SK-N-MC (cell line): ENCODE measurements around the gene MCC.

Experiments used
- DNase-seq: peaks from one replicate; pipeline ENCODE4 v3.0.0-alpha.2; 2011; ENCODE audit warnings: low read depth, low spot score
- H3K27ac ChIP-seq: fragments of 200-600 bp; sonication (generic); 2 replicates; pipeline ENCODE4 v1.5.1; 2016; ENCODE audit warnings: mixed run types
- H3K36me3 ChIP-seq: fragments of 200-600 bp; sonication (generic); 2 replicates; pipeline ENCODE4 v1.6.1; 2017; ENCODE audit warnings: antibody characterized with exemption, low read length, mixed read lengths; ENCODE audit not compliant: insufficient read depth
- H3K4me3 ChIP-seq: fragments of 200-600 bp; sonication (generic); 2 replicates; pipeline ENCODE4 v1.5.1; 2016
- H3K9ac ChIP-seq: fragments of 200-600 bp; sonication (generic); 2 replicates; pipeline ENCODE4 v1.8.0; 2017; ENCODE audit warnings: mixed run types, mixed read lengths; ENCODE audit not compliant: insufficient read length
- H3K9me3 ChIP-seq: fragments of 200-600 bp; sonication (generic); 2 replicates; pipeline ENCODE4 v1.6.1; 2017; ENCODE audit warnings: low read depth, mild to moderate bottlenecking, antibody characterized with exemption, low read length, moderate library complexity, mixed read lengths
- EZH2 ChIP-seq: fragments of 200-600 bp; sonication (generic); IDR thresholded peaks from one replicate; pipeline ENCODE4 v1.6.1; 2017; ENCODE audit warnings: antibody characterized with exemption
- FOXP2 ChIP-seq: optimal IDR thresholded peaks from 2 replicates; pipeline ENCODE3; 2011; ENCODE audit warnings: mild to moderate bottlenecking, moderate library complexity; ENCODE audit not compliant: insufficient read depth; ENCODE audit errors: extremely low read length, control extremely low read depth
- POLR2AphosphoS5 ChIP-seq: IDR thresholded peaks from 2 replicates; pipeline ENCODE4 v1.6.1; 2012; ENCODE audit warnings: mild to moderate bottlenecking, low read depth, low read length, borderline replicate concordance

The MCC gene

GRCh38 chr5:113218906-113219517 lies 269.2 kb downstream of the MCC start:
- H3K9me3 ChIP-seq: no peaks in the 10 kb centered on the region
- peak overlapping the region; percentile 55 for H3K27ac ChIP-seq
- no peaks in the 10 kb centered on the region for H3K36me3 ChIP-seq
- TF ChIP-seq POLR2AphosphoS5 (no peak), EZH2 (no peak), FOXP2 (no peak)
- H3K9ac ChIP-seq: peak overlapping the region; percentile 47
- no peak for DNase-seq
- H3K4me3 ChIP-seq: peak overlapping the region; percentile 60

DNA sequence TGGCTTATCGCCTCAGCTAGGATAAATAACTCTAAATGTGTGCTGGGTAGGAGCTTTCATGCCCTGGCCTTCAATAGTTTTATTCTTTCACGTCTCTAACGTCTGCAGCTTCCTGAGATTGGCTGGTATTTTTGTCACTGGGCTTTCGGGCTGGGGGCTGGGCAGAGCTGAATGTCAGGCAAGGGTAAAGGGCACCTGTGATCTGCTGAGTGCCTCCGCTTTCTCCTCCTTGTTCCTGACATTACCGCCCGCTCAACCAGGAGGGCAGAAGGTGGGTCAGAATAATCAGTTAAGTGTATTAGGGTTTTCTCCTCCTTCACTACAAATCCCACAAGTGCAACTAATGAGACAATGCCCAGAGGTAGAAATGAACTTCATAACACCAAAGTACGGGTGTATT lies 270.1 kb downstream of the MCC start:
- no peak overlapping the region; the same call in 1 of the 2 replicates for H3K27ac ChIP-seq
- no peaks in the 10 kb centered on the region for H3K9me3 ChIP-seq
- TF ChIP-seq EZH2 (no peak), FOXP2 (no peak), POLR2AphosphoS5 (no peak)
- peak overlapping the region; percentile 60; the same call in 1 of the 2 replicates for H3K4me3 ChIP-seq
- no peak for DNase-seq
- H3K36me3 ChIP-seq: no peaks in the 10 kb centered on the region
- H3K9ac ChIP-seq: no peak overlapping the region

- Histone ChIP-seq H3K36me3 (no peaks in the 10 kb centered on the region), H3K9ac (no peak overlapping the region), H3K4me3 (no peak overlapping the region), H3K9me3 (no peaks in the 10 kb centered on the region), H3K27ac (no peak overlapping the region)
- no peak for DNase-seq
- no peak for TF ChIP-seq EZH2
- no peak for TF ChIP-seq FOXP2
- TF ChIP-seq POLR2AphosphoS5: no peak
Observed at GRCh38 chr5:113217619-113218184, 270.6 kb downstream of the MCC start.

DNA sequence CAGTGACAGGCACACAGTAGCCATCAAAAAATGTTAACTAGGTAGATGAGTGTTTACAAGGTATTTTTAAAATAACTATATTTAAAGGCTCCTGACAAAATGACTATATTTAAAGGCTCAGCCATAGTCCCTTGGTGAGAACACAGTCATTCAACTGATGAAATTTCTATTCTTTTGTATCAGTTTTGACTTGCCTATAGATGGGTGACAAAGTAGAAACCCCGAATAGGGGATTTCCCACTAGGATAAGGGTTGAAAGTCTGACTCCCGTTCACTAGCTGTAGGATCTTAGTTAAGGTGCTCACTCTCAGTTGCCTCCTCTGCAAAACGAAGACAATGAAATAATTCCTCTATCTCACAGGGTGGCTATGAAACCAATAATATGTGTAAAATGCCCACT lies 271.7 kb downstream of the MCC start:
- no peak overlapping the region for H3K27ac ChIP-seq
- no peak for DNase-seq

GRCh38 chr5:113215401-113216060 lies 272.7 kb downstream of the MCC start:
- Histone ChIP-seq H3K9ac (no peak overlapping the region), H3K4me3 (no peak overlapping the region), H3K27ac (no peak overlapping the region), H3K36me3 (no peaks in the 10 kb centered on the region), H3K9me3 (no peaks in the 10 kb centered on the region)
- TF ChIP-seq EZH2 (no peak), POLR2AphosphoS5 (no peak), FOXP2 (no peak)
- no peak for DNase-seq

More for the DNA sequence above, 271.7 kb downstream of the MCC start:
- Histone ChIP-seq H3K9ac (no peak overlapping the region), H3K9me3 (no peaks in the 10 kb centered on the region), H3K4me3 (no peak overlapping the region), H3K36me3 (no peaks in the 10 kb centered on the region)
- no peak for TF ChIP-seq FOXP2
- TF ChIP-seq POLR2AphosphoS5: no peak
- no peak for TF ChIP-seq EZH2

DNA sequence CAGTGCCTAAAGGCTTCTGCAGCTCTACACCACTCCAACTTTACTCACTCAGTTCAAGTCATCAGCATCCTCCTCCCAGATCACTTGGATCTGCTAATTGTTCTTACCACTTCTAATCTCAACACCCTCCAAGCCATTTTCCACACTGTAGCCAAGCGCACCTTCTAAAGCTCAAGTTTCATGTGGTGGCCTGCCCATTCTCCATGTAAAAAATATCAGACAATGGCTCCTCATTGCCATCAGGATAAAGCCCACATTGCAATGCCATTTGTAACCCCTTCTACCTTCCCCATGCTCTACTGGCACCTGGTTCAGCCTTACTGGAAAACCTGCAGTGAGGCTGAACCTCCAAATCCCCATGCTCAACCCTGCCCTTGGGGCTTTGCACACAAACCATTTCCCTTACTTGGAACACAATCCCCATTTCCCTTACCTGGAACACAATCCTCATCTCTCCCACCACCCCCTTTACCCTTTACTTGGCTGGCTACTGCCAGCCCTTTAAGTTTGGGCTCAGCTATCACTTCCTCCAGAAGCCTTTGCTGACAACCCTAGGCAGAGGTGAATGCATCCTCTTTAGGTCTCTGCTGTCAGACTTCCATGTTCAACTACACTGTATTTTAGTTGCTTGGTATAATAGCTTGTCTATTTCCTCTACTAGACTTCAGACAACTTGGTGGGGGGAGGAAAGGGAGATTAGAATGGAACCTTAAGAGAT lies 273.5 kb downstream of the MCC start:
- no peak for TF ChIP-seq POLR2AphosphoS5
- TF ChIP-seq FOXP2: no peak
- H3K9me3 ChIP-seq: no peaks in the 10 kb centered on the region
- H3K36me3 ChIP-seq: no peaks in the 10 kb centered on the region
- H3K4me3 ChIP-seq: no peak overlapping the region
- no peak for DNase-seq
- H3K27ac ChIP-seq: no peak overlapping the region
- H3K9ac ChIP-seq: no peak overlapping the region

- DNase-seq: no peak
- Histone ChIP-seq H3K9me3 (no peaks in the 10 kb centered on the region), H3K27ac (no peak overlapping the region), H3K36me3 (no peaks in the 10 kb centered on the region), H3K4me3 (no peak overlapping the region), H3K9ac (no peak overlapping the region)
- TF ChIP-seq FOXP2: no peak
- no peak for TF ChIP-seq EZH2
- TF ChIP-seq POLR2AphosphoS5: no peak
Observed at GRCh38 chr5:113213551-113214425, 274.5 kb downstream of the MCC start.
